Left ventricle myocardium inferior (tissue), 1 donor: Measurements from ENCODE around the gene GRID1. TPM values are rescaled to one million over a fixed set of nuclear protein-coding genes. Genes with fewer than 3 reads are reported as not detected.

Source experiments
- DNase-seq: peaks from one replicate; pipeline ENCODE4 v3.0.0-alpha.2; 2020
- H3K27ac ChIP-seq: fragments of 200-600 bp; replicated peaks from 2 replicates; pipeline ENCODE4 v1.8.0; 2021
- H3K27me3 ChIP-seq: fragments of 200-600 bp; 2 replicates; pipeline ENCODE4 v1.8.0; 2021; ENCODE audit warnings: low read depth
- H3K36me3 ChIP-seq: fragments of 200-600 bp; 2 replicates; pipeline ENCODE4 v1.8.0; 2021
- H3K4me1 ChIP-seq: fragments of 200-600 bp; 2 replicates; pipeline ENCODE4 v1.8.0; 2021
- H3K4me3 ChIP-seq: fragments of 200-600 bp; 2 replicates; pipeline ENCODE4 v1.8.0; 2021; ENCODE audit warnings: mild to moderate bottlenecking, moderate library complexity
- H3K9me3 ChIP-seq: fragments of 200-600 bp; replicated peaks from 2 replicates; pipeline ENCODE4 v1.8.0; 2021
- intact Hi-C: fragments of 100-400 bp; cut with micrococcal nuclease; formaldehyde crosslinking; loops from one replicate; pipeline ENCODE4 v1.11.0; 2022
- total RNA-seq: library from RNA; stranded (reverse); fragmentation: NEBNext Ultra II Directional; extraction: Animal tissue kit (Norgen Biotek cat#: 25700); gene quantifications from one replicate; pipeline ENCODE4 v1.2.1, GENCODE V29; 2021
- TF ChIP-seq, protein P1 (sequence below): fragments of 200-600 bp; IDR thresholded peaks from 2 replicates; pipeline ENCODE4 v1.8.0; 2021; ENCODE audit warnings: antibody characterized with exemption, mild to moderate bottlenecking, borderline replicate concordance
- donor health status: DM: no; HTN: yes; CAD: no; lungs with severe emphysema.

Gene GRID1
- total RNA-seq, 1 donor from 2014 or later = 1.6 TPM

DNA sequence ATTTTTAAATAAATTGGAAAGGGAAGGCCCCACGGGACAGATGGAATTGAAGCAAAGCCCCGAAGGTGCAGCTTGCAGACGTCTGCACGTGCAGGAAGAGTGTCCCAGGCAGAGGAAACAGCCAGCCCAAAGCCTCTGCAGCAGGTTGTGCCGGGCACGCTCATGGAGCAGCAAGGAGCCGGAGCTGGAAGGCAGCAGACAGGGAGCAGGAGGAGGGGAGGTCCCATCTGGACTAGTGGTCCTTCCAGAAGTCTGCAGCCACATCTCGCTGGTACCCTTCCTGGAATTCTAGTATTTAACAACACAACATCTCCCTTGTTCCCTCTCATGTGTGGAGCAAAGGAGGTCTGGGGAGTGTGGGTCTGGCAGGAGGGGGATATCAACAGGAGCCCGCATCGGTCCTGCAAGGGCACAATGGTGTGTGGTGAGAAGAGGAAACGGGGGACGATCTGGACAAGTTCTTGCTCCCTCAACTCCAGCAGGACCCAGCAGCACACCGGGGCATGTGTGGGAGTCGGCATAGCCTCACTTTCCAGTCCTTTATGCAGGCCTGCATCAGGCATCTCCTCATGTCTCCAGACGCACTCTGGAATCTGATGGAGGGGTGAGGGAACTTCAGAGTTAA is 169.3 kb downstream of the GRID1 start:
- H3K27me3 ChIP-seq = peaks cover 28% of the 10 kb centered on the region
- H3K27ac ChIP-seq = no peak overlapping the region
- H3K36me3 ChIP-seq = no peaks in the 10 kb centered on the region
- H3K4me1 ChIP-seq = no peaks in the 10 kb centered on the region
- intact Hi-C loops = no loop called here
- peaks cover 4% of the 10 kb centered on the region for H3K9me3 ChIP-seq
- TF ChIP-seq, protein P1, sequence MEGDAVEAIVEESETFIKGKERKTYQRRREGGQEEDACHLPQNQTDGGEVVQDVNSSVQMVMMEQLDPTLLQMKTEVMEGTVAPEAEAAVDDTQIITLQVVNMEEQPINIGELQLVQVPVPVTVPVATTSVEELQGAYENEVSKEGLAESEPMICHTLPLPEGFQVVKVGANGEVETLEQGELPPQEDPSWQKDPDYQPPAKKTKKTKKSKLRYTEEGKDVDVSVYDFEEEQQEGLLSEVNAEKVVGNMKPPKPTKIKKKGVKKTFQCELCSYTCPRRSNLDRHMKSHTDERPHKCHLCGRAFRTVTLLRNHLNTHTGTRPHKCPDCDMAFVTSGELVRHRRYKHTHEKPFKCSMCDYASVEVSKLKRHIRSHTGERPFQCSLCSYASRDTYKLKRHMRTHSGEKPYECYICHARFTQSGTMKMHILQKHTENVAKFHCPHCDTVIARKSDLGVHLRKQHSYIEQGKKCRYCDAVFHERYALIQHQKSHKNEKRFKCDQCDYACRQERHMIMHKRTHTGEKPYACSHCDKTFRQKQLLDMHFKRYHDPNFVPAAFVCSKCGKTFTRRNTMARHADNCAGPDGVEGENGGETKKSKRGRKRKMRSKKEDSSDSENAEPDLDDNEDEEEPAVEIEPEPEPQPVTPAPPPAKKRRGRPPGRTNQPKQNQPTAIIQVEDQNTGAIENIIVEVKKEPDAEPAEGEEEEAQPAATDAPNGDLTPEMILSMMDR = no peak
- H3K4me3 ChIP-seq = no peak overlapping the region
- DNase-seq = no peak

DNA sequence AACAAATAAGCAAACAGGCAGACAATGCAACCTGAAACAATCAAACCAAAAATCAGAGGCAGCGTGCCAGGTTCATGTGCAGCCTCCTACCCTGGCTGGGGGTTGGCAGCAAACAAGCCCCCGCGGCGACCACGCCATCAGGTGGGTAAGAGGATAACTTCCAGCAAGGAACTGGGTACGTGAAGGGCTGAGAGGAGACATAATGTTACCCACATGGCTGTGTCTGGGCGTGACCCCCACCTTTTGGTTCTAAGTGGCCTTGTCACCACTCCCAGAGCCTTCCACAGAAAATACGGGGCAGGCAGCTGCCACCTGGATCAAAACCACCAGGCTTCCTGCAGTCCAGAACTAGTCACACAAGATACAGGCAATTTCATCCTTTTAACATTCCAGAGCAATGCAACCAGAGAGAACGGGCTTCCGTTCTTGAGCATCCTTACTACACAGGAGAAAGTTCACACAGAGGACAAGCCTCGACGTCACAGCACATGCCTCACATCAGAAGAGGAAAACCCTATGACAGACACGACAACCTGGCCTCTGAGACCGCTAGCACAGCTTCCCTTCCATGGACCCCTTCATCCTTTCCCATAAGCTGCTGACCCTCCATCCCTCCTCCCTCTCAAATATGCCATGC is 171.0 kb downstream of the GRID1 start:
- TF ChIP-seq, protein P1 = no peak

DNA sequence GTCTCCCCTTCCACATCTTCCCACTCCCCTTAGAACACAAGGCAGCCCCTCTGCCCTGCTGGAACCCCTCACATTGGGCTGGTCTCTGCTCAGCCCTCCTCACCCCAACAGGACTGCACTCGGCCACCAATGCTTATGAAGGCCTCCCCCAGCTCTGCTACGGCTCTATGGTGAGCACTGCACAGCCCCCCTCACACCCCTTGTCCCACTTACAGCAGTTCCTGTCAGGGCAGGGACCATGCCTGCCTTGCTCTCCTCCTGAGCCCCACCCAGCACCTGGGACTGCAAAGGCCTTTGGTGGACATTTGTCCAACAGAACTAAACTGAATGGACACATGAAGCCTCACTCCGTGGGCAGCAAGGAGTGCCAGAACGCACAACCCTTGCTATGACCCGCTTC is 171.9 kb downstream of the GRID1 start:
- H3K4me1 ChIP-seq = no peaks in the 10 kb centered on the region
- no peak overlapping the region for H3K4me3 ChIP-seq
- H3K36me3 ChIP-seq = no peaks in the 10 kb centered on the region
- intact Hi-C loops = no loop called here
- TF ChIP-seq, protein P1 = no peak
- H3K9me3 ChIP-seq = no peaks in the 10 kb centered on the region
- peaks cover 29% of the 10 kb centered on the region for H3K27me3 ChIP-seq
- DNase-seq = no peak
- no peak overlapping the region for H3K27ac ChIP-seq

More for the DNA sequence above, 171.0 kb downstream of the GRID1 start:
- no peak overlapping the region for H3K27ac ChIP-seq
- no peaks in the 10 kb centered on the region for H3K4me1 ChIP-seq
- H3K4me3 ChIP-seq = no peak overlapping the region
- H3K27me3 ChIP-seq = peaks cover 29% of the 10 kb centered on the region
- H3K9me3 ChIP-seq = no peaks in the 10 kb centered on the region
- no peaks in the 10 kb centered on the region for H3K36me3 ChIP-seq
- intact Hi-C loops = no loop called here
- no peak for DNase-seq

DNA sequence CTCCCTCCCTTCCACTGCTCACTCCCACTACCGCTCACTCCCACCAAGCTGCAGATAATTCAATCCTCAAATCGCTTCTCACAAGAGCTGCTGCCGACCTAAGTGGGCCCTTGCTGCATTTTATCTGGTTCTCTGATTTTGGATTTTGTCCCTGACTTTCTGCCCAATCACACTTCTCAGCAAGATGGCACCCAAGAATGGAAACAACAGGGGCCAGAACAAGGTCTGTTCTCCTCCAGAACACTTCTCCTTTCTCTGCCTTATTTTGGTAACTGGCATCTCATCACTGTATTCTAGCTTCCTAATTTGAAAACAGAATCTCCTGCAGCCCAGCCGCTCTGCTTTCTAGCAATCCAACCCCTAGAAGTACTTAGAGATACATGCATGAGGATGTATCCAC is 172.8 kb downstream of the GRID1 start:
- TF ChIP-seq, protein P1 = no peak
- H3K36me3 ChIP-seq = no peaks in the 10 kb centered on the region
- H3K9me3 ChIP-seq = no peaks in the 10 kb centered on the region
- no peak overlapping the region for H3K4me3 ChIP-seq
- DNase-seq = no peak
- no peaks in the 10 kb centered on the region for H3K4me1 ChIP-seq
- no peak overlapping the region for H3K27ac ChIP-seq
- intact Hi-C loops = no loop called here
- H3K27me3 ChIP-seq = peaks cover 29% of the 10 kb centered on the region

DNA sequence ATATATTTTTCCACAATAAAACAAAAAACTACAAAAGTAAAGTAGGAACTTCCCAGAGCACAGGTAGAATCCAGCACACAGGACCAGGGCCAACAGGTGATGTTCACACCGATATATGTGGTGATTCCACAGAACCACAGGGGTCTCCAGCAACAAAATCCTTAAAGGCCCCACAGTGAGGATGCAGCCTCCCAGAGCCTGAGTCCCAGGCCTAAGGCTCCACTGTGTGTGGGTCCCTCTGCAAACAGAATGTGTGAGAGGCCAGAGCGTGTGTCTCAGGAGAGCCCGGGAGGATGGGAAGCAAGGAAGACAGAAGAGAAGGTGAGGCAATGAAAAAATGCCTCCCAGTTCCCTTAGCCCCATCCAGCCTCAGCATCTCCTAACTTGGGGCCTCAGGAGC is 173.9 kb downstream of the GRID1 start:
- intact Hi-C loops = no loop called here
- TF ChIP-seq, protein P1 = no peak
- no peak for DNase-seq
- Histone ChIP-seq H3K27ac (no peak overlapping the region), H3K27me3 (peaks cover 29% of the 10 kb centered on the region), H3K9me3 (no peaks in the 10 kb centered on the region), H3K4me3 (no peak overlapping the region), H3K4me1 (no peaks in the 10 kb centered on the region), H3K36me3 (no peaks in the 10 kb centered on the region)
